ENCODE measurements around the gene HOXD9.

The HOXD9 gene

GRCh38 chr2:176145085-176145969 is 22.8 kb downstream of the HOXD9 start:
- in situ Hi-C loops (cut with MboI; ENCODE audit: low pct_unique_long_range_greater_than_20kb, low sequenced_read_pairs), result loop anchor here (25.0 kb wide), 2 partner anchors 317 to 992 kb away; no protein-coding TSS in a partner anchor
- DNase-seq, result no peak

GRCh38 chr2:176146101-176146500 is 23.6 kb downstream of the HOXD9 start:
- in situ Hi-C loops (cut with MboI; ENCODE audit: low pct_unique_long_range_greater_than_20kb, low sequenced_read_pairs), result loop anchor here (25.0 kb wide), 2 partner anchors 316 to 991 kb away; no protein-coding TSS in a partner anchor

GRCh38 chr2:176146645-176147044 is 24.1 kb downstream of the HOXD9 start:
- in situ Hi-C loops (cut with MboI; ENCODE audit: low pct_unique_long_range_greater_than_20kb, low sequenced_read_pairs), result loop anchor here (25.0 kb wide), 2 partner anchors 316 to 991 kb away; no protein-coding TSS in a partner anchor
- DNase-seq, result no peak

More at GRCh38 chr2:176146101-176146500, 23.6 kb downstream of the HOXD9 start:
- no peak for DNase-seq

- no peak for DNase-seq
- in situ Hi-C loops (cut with MboI; ENCODE audit: low pct_unique_long_range_greater_than_20kb, low sequenced_read_pairs), result loop anchor here (25.0 kb wide), 2 partner anchors 315 to 990 kb away; no protein-coding TSS in a partner anchor
Measured at GRCh38 chr2:176147210-176147799, 24.8 kb downstream of the HOXD9 start.

GRCh38 chr2:176147800-176148496 is 25.4 kb downstream of the HOXD9 start:
- no peak for DNase-seq
- in situ Hi-C loops (cut with MboI; ENCODE audit: low pct_unique_long_range_greater_than_20kb, low sequenced_read_pairs), result loop anchor here (25.0 kb wide), 2 partner anchors 314 to 989 kb away; no protein-coding TSS in a partner anchor

- DNase-seq, result no peak
- in situ Hi-C loops (cut with MboI; ENCODE audit: low pct_unique_long_range_greater_than_20kb, low sequenced_read_pairs), result loop anchor here (25.0 kb wide), 2 partner anchors 313 to 988 kb away; no protein-coding TSS in a partner anchor
Measured at GRCh38 chr2:176148751-176149421, 26.4 kb downstream of the HOXD9 start.

GRCh38 chr2:176149481-176149938 is 27.0 kb downstream of the HOXD9 start:
- in situ Hi-C loops (cut with MboI; ENCODE audit: low pct_unique_long_range_greater_than_20kb, low sequenced_read_pairs), result loop anchor here (25.0 kb wide), 2 partner anchors 313 to 988 kb away; no protein-coding TSS in a partner anchor
- no peak for DNase-seq

- in situ Hi-C loops (cut with MboI; ENCODE audit: low pct_unique_long_range_greater_than_20kb, low sequenced_read_pairs), result loop anchor here (25.0 kb wide), 2 partner anchors 312 to 987 kb away; no protein-coding TSS in a partner anchor
- DNase-seq, result no peak
Measured at GRCh38 chr2:176149939-176150583, 27.5 kb downstream of the HOXD9 start.

- in situ Hi-C loops (cut with MboI; ENCODE audit: low pct_unique_long_range_greater_than_20kb, low sequenced_read_pairs), result no loop called here
Measured at GRCh38 chr2:176150584-176151441, 28.3 kb downstream of the HOXD9 start.

GRCh38 chr2:176151442-176152287 is 29.1 kb downstream of the HOXD9 start, which contains the start of gene HOXD4:
Gene HOXD4 (plus strand): TSS chr2:176151550. CDS start chr2:176151634, 84 bp downstream.
- DNase-seq, result no peak
- in situ Hi-C loops (cut with MboI; ENCODE audit: low pct_unique_long_range_greater_than_20kb, low sequenced_read_pairs), result no loop called here

More at GRCh38 chr2:176150584-176151441, 28.3 kb downstream of the HOXD9 start:
- no peak for DNase-seq

- in situ Hi-C loops (cut with MboI; ENCODE audit: low pct_unique_long_range_greater_than_20kb, low sequenced_read_pairs), result no loop called here
Measured at GRCh38 chr2:176152350-176153181, 30.0 kb downstream of the HOXD9 start.

GRCh38 chr2:176154576-176155252 is 32.2 kb downstream of the HOXD9 start:
- DNase-seq, result no peak
- in situ Hi-C loops (cut with MboI; ENCODE audit: low pct_unique_long_range_greater_than_20kb, low sequenced_read_pairs), result no loop called here

More at GRCh38 chr2:176152350-176153181, 30.0 kb downstream of the HOXD9 start:
- DNase-seq, result no peak

- DNase-seq, result no peak
- in situ Hi-C loops (cut with MboI; ENCODE audit: low pct_unique_long_range_greater_than_20kb, low sequenced_read_pairs), result no loop called here
Measured at GRCh38 chr2:176155356-176156044, 33.0 kb downstream of the HOXD9 start.

- no peak for DNase-seq
- in situ Hi-C loops (cut with MboI; ENCODE audit: low pct_unique_long_range_greater_than_20kb, low sequenced_read_pairs), result no loop called here
Measured at GRCh38 chr2:176156301-176156806, 33.8 kb downstream of the HOXD9 start.

Measured in KBM-7 (cell line).